ENCODE data around the gene TNPO2. TPM values are rescaled to one million over a fixed set of nuclear protein-coding genes. Genes with fewer than 3 reads are reported as not detected.

TNPO2 gene
- polyA plus RNA-seq (2012; ENCODE audit: insufficient read length, low read depth) = 113 TPM

DNA sequence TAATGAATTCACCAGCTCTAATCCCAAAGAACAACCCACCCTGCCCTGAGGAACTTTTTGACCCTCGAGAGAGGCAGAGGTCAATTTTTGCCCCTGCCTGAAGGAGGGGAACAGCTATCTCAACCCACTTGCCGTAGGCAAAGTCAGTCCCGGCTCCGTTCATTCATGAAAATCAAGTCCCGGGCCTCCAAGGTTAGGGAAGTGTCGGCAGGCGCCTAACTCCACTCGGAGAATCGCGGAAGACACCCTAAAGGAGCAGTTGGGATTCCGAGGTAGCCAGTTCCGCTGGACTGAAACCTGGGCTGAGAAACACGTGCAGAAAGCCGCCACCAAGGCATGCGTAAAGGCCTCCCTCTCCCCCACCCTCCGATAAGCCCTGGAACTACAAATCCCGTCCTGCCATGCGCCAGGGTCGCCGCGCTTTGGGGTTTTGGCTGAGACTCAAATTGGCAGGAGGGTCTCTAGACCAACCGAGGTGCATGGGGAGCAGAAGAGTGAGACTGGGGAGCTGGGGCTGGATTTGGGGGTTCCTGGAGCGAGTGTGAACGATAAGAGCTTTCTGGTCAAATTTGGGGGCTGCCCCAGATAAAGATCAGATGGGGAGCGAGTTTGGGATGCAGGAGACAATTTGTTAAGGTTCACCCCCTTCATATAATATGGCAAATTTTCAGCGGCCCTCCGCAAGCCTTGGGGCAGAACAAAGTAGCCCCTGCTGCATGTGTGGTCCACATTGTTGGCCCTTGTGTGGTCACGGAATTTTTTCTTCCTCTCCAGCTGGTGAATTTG is at the start of gene TNPO2:
TSS of gene TNPO2 (minus strand) at position 292 of the 786 bp plus-strand sequence. CDS start 2,955 bp downstream, outside the sequence.
- TF ChIP-seq SIN3A (IDR thresholded peaks at IDR 0.05; ENCODE audit: borderline replicate concordance, insufficient read depth, low read length) (no peak), TAF1 (IDR thresholded peaks at IDR 0.05; ENCODE audit: borderline replicate concordance, insufficient read depth, low read length) (no peak), FOXP2 (optimal IDR thresholded peaks at IDR 0.05; ENCODE audit: borderline replicate concordance, extremely low read depth, extremely low read length, insufficient read depth) (peak; percentile 12), POLR2AphosphoS5 (IDR thresholded peaks at IDR 0.05; ENCODE audit: low read depth, low read length) (peak; percentile 84)
- TF ChIP-seq, protein P1, sequence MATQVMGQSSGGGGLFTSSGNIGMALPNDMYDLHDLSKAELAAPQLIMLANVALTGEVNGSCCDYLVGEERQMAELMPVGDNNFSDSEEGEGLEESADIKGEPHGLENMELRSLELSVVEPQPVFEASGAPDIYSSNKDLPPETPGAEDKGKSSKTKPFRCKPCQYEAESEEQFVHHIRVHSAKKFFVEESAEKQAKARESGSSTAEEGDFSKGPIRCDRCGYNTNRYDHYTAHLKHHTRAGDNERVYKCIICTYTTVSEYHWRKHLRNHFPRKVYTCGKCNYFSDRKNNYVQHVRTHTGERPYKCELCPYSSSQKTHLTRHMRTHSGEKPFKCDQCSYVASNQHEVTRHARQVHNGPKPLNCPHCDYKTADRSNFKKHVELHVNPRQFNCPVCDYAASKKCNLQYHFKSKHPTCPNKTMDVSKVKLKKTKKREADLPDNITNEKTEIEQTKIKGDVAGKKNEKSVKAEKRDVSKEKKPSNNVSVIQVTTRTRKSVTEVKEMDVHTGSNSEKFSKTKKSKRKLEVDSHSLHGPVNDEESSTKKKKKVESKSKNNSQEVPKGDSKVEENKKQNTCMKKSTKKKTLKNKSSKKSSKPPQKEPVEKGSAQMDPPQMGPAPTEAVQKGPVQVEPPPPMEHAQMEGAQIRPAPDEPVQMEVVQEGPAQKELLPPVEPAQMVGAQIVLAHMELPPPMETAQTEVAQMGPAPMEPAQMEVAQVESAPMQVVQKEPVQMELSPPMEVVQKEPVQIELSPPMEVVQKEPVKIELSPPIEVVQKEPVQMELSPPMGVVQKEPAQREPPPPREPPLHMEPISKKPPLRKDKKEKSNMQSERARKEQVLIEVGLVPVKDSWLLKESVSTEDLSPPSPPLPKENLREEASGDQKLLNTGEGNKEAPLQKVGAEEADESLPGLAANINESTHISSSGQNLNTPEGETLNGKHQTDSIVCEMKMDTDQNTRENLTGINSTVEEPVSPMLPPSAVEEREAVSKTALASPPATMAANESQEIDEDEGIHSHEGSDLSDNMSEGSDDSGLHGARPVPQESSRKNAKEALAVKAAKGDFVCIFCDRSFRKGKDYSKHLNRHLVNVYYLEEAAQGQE (IDR thresholded peaks at IDR 0.05; ENCODE audit: insufficient read depth in 1 of 2, low read depth in 2 of 2, low read length in 2 of 2) = 0 out of 4 replicates have a peak, but pooled peaks of 1 of the 2 experiments have one; percentile 14

DNA sequence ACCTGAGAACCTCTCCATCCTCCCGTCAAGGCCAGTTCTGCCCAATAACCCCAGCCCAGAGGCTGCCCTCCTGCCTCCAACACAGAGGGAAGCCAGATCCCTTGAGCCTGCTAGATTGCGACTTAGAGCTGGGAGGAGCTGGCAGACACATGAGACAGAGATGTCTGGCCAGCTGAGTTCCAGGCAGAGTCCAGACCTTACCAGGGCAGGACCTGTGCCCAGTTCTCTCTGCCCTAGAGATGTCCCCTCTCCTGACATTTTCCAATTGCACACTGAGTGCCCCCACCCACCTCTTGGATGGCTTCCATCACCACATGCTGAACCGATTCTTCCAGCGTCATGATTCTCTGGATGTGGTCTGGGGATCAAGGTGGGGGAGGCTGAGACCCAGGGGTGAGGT is 48.6 kb upstream of the TNPO2 start:
- TF ChIP-seq TAF1 (IDR thresholded peaks at IDR 0.05; ENCODE audit: borderline replicate concordance, insufficient read depth, low read length) (no peak), SIN3A (IDR thresholded peaks at IDR 0.05; ENCODE audit: borderline replicate concordance, insufficient read depth, low read length) (no peak), FOXP2 (optimal IDR thresholded peaks at IDR 0.05; ENCODE audit: borderline replicate concordance, extremely low read depth, extremely low read length, insufficient read depth) (no peak), POLR2AphosphoS5 (IDR thresholded peaks at IDR 0.05; ENCODE audit: low read depth, low read length) (no peak)
- TF ChIP-seq, protein P1 (IDR thresholded peaks at IDR 0.05; ENCODE audit: insufficient read depth in 1 of 2, low read depth in 2 of 2, low read length in 2 of 2) = no peak

- no peak for TF ChIP-seq FOXP2 (optimal IDR thresholded peaks at IDR 0.05; ENCODE audit: borderline replicate concordance, extremely low read depth, extremely low read length, insufficient read depth)
- TF ChIP-seq SIN3A (IDR thresholded peaks at IDR 0.05; ENCODE audit: borderline replicate concordance, insufficient read depth, low read length) = no peak
- TF ChIP-seq POLR2AphosphoS5 (IDR thresholded peaks at IDR 0.05; ENCODE audit: low read depth, low read length) = no peak
- TF ChIP-seq TAF1 (IDR thresholded peaks at IDR 0.05; ENCODE audit: borderline replicate concordance, insufficient read depth, low read length) = no peak
- TF ChIP-seq, protein P1 (IDR thresholded peaks at IDR 0.05; ENCODE audit: insufficient read depth in 1 of 2, low read depth in 2 of 2, low read length in 2 of 2) = no peak
Measured at GRCh38 chr19:12770922-12771321, 47.2 kb upstream of the TNPO2 start.

DNA sequence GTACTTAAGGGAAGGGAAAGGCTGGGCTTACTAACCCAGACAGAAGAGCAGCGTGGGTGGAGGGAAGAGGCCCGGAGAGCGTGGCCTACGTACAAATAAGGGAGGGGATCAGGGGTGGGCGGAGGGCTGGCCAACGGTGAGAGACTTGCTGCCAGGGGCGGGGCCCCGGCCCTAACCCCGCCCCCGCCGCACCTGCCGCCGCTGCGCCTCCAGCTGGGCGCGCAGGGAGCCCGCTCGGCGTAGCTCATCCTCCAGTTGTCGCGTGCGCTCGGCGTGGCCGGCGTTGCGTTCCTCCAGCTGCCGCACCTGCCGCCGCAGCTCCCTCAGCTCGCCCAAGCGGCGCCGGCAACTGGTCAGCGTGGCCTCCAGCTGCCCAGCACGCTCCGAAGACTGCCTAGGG is 46.0 kb upstream of the TNPO2 start:
- no peak for TF ChIP-seq SIN3A (IDR thresholded peaks at IDR 0.05; ENCODE audit: borderline replicate concordance, insufficient read depth, low read length)
- TF ChIP-seq FOXP2 (optimal IDR thresholded peaks at IDR 0.05; ENCODE audit: borderline replicate concordance, extremely low read depth, extremely low read length, insufficient read depth) = no peak
- no peak for TF ChIP-seq POLR2AphosphoS5 (IDR thresholded peaks at IDR 0.05; ENCODE audit: low read depth, low read length)
- TF ChIP-seq, protein P1 (IDR thresholded peaks at IDR 0.05; ENCODE audit: insufficient read depth in 1 of 2, low read depth in 2 of 2, low read length in 2 of 2) = no peak
- no peak for TF ChIP-seq TAF1 (IDR thresholded peaks at IDR 0.05; ENCODE audit: borderline replicate concordance, insufficient read depth, low read length)
